ENCODE measurements around the gene NYAP2.

The NYAP2 gene

GRCh38 chr2:225486236-225486635 lies 86.7 kb downstream of the NYAP2 start:
- no peak for DNase-seq (ENCODE audit: low read depth)

GRCh38 chr2:225487878-225488416 lies 88.4 kb downstream of the NYAP2 start:
- no peak for DNase-seq (ENCODE audit: low read depth)

- DNase-seq (ENCODE audit: low read depth): no peak
These were observed 89.2 kb downstream of the NYAP2 start for GRCh38 chr2:225488743-225489142.

GRCh38 chr2:225493420-225494099 lies 94.0 kb downstream of the NYAP2 start:
- DNase-seq (ENCODE audit: low read depth): no peak

- DNase-seq (ENCODE audit: low read depth): no peak
These were observed 94.6 kb downstream of the NYAP2 start for GRCh38 chr2:225494100-225494459.

- DNase-seq (ENCODE audit: low read depth): no peak
These were observed 96.2 kb downstream of the NYAP2 start for GRCh38 chr2:225495706-225496105.

GRCh38 chr2:225496568-225496967 lies 97.1 kb downstream of the NYAP2 start:
- DNase-seq (ENCODE audit: low read depth): no peak

GRCh38 chr2:225497166-225497565 lies 97.7 kb downstream of the NYAP2 start:
- DNase-seq (ENCODE audit: low read depth): no peak

- DNase-seq (ENCODE audit: low read depth): no peak
These were observed 101.5 kb downstream of the NYAP2 start for GRCh38 chr2:225501022-225501421.

- no peak for DNase-seq (ENCODE audit: low read depth)
These were observed 103.5 kb downstream of the NYAP2 start for GRCh38 chr2:225502971-225503370.

GRCh38 chr2:225510796-225511195 lies 111.3 kb downstream of the NYAP2 start:
- DNase-seq (ENCODE audit: low read depth): no peak

GRCh38 chr2:225512469-225512868 lies 113.0 kb downstream of the NYAP2 start:
- DNase-seq (ENCODE audit: low read depth): no peak

GRCh38 chr2:225512876-225513540 lies 113.5 kb downstream of the NYAP2 start:
- DNase-seq (ENCODE audit: low read depth): no peak

- no peak for DNase-seq (ENCODE audit: low read depth)
These were observed 115.5 kb downstream of the NYAP2 start for GRCh38 chr2:225515033-225515432.

GRCh38 chr2:225526760-225527390 lies 127.4 kb downstream of the NYAP2 start:
- DNase-seq (ENCODE audit: low read depth): no peak

- DNase-seq (ENCODE audit: low read depth): no peak
These were observed 132.0 kb downstream of the NYAP2 start for GRCh38 chr2:225531559-225531958.

GRCh38 chr2:225532096-225532495 lies 132.6 kb downstream of the NYAP2 start:
- DNase-seq (ENCODE audit: low read depth): no peak

- no peak for DNase-seq (ENCODE audit: low read depth)
These were observed 134.5 kb downstream of the NYAP2 start for GRCh38 chr2:225534037-225534436.

- no peak for DNase-seq (ENCODE audit: low read depth)
These were observed 135.2 kb downstream of the NYAP2 start for GRCh38 chr2:225534697-225535096.

GRCh38 chr2:225536036-225536435 lies 136.5 kb downstream of the NYAP2 start:
- DNase-seq (ENCODE audit: low read depth): no peak

- no peak for DNase-seq (ENCODE audit: low read depth)
These were observed 144.1 kb downstream of the NYAP2 start for GRCh38 chr2:225543626-225544025.

- no peak for DNase-seq (ENCODE audit: low read depth)
These were observed 157.0 kb downstream of the NYAP2 start for GRCh38 chr2:225556461-225556860.

GRCh38 chr2:225558399-225559071 lies 159.0 kb downstream of the NYAP2 start:
- no peak for DNase-seq (ENCODE audit: low read depth)
